Uterus (tissue), 4 donors: ENCODE results near the gene SUGCT. TPM values are rescaled to one million over a fixed set of nuclear protein-coding genes. Genes with fewer than 3 reads are reported as not detected.
A peak's percentile ranks its signal among the peaks of the same experiment; 100 is the strongest.
"Not testable (repeated sequence)": the region's sequence is repeated elsewhere in the genome, so short reads cannot be mapped to it uniquely, and the experiment has no call there.

Source experiments
- DNase-seq, 2 donors: peaks; one replicate each; pipeline ENCODE4 v3.0.0-alpha.2; 2019 to 2020
- H3K27ac ChIP-seq, 2 donors: fragments of 200-600 bp; sonication (generic); 1 replicate in 1 of 2; 2 replicates in 1 of 2; pipeline ENCODE4 v1.5.1; 2016 to 2018
- H3K27me3 ChIP-seq, 2 donors: fragments of 200-600 bp; sonication (generic); one replicate each; pipeline ENCODE4 v1.5.1; 2018 to 2019; ENCODE audit warnings: control low read depth in 1 of 2
- H3K36me3 ChIP-seq, 2 donors: fragments of 200-600 bp; sonication (generic); one replicate each; pipeline ENCODE4 v1.5.1; 2019; ENCODE audit warnings: control low read depth in 1 of 2
- H3K4me1 ChIP-seq, 2 donors: fragments of 200-600 bp; sonication (generic); one replicate each; pipeline ENCODE4 v1.5.1; 2018 to 2019; ENCODE audit warnings: control low read depth in 1 of 2
- H3K4me3 ChIP-seq, 2 donors: fragments of 200-600 bp; sonication (generic); 1 replicate in 1 of 2; 2 replicates in 1 of 2; pipeline ENCODE4 v1.5.1; 2018 to 2019; ENCODE audit warnings: mild to moderate bottlenecking in 1 of 2
- H3K9me3 ChIP-seq, 2 donors: fragments of 200-600 bp; sonication (generic); one replicate each; pipeline ENCODE4 v1.5.1; 2019; ENCODE audit warnings: control low read depth in 1 of 2
- POLR2A ChIP-seq, 2 donors: fragments of 450-650 bp; IDR thresholded peaks; one replicate each; pipeline ENCODE4 v1.6.1; 2016; ENCODE audit warnings: antibody characterized with exemption in 2 of 2, mild to moderate bottlenecking in 1 of 2, moderate library complexity in 1 of 2
- intact Hi-C: fragments of 100-400 bp; cut with DNase I; formaldehyde crosslinking; loops from one replicate; pipeline ENCODE4 v1.15.1; 2023; ENCODE audit warnings: low total_unique reads
- total RNA-seq, 4 donors: library from RNA; depleted of rRNA in 3 of 4; stranded (reverse); fragments of >200 nt in 3 of 4; gene quantifications; one replicate each; pipeline versions ENCODE4 v1.1.0 to v1.2.4, GENCODE V29; 2014 to 2023
- TF ChIP-seq, protein P1 (sequence below), 4 experiments: fragments of 200-600 bp in 2 of 4; fragments of 450-650 bp in 2 of 4; sonication (generic) in 2 of 4; IDR thresholded peaks; one replicate each; pipeline ENCODE4 v1.5.1; 2016 to 2019; ENCODE audit warnings: antibody characterized with exemption in 4 of 4, mild to moderate bottlenecking in 2 of 4, moderate library complexity in 1 of 4
- donor health status: DM: yes; HTN: yes; CAD: no.

Gene SUGCT
- total RNA-seq, 4 donors from 2014 or later = 2.0 to 9.6 (median 6.3) TPM; not detected in 1

DNA sequence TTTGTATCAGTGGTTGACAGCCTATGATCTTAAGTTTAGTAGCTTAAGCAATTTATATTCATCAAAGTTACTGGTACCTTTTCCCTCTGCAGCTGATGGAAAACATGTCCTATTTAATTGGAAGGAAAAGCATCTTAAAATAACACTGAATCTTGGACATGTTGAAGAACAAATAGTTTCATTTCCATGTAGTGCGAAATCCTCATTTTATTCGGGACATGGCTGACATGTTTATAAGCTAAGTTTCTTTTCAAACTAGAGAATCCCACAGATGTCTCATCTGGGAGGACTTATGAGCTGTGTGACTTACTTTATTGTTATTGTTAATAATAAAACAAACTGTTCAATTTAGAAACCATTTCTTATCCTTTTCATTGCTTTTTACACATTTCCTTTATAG is 461.0 kb downstream of the SUGCT start:
- Histone ChIP-seq H3K4me1 (peaks cover 0 to 4% of the 10 kb centered on the region in 2 donors), H3K36me3 (no peaks in the 10 kb centered on the region), H3K27ac (peak overlapping the region; percentile 33 to 35), H3K4me3 (no peak overlapping the region), H3K27me3 (no peaks in the 10 kb centered on the region), H3K9me3 (no peaks in the 10 kb centered on the region)
- intact Hi-C loops = no loop called here
- DNase-seq = no peak
- no peak for TF ChIP-seq POLR2A (IDR thresholded peaks at IDR 0.05)
- TF ChIP-seq, protein P1, sequence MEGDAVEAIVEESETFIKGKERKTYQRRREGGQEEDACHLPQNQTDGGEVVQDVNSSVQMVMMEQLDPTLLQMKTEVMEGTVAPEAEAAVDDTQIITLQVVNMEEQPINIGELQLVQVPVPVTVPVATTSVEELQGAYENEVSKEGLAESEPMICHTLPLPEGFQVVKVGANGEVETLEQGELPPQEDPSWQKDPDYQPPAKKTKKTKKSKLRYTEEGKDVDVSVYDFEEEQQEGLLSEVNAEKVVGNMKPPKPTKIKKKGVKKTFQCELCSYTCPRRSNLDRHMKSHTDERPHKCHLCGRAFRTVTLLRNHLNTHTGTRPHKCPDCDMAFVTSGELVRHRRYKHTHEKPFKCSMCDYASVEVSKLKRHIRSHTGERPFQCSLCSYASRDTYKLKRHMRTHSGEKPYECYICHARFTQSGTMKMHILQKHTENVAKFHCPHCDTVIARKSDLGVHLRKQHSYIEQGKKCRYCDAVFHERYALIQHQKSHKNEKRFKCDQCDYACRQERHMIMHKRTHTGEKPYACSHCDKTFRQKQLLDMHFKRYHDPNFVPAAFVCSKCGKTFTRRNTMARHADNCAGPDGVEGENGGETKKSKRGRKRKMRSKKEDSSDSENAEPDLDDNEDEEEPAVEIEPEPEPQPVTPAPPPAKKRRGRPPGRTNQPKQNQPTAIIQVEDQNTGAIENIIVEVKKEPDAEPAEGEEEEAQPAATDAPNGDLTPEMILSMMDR (IDR thresholded peaks at IDR 0.05) = no peak

DNA sequence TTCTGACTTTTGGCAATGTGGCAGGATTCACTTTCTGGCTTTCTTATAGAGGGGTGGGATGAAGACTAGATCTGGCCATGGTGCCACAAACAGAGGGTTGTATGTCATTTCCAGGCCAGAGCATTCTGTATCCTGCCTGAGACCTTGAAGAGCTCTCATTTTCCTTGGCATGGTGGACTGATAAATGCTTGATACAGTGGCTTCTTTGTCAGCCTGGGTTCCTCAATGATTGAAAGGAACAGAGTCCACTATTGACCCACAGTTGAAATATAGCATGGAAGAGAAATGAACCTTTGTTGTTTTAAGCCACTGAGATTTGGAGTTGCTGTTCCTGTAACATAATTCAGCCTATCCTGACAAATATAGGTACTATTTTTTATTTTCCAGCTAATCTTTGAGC is 462.7 kb downstream of the SUGCT start:
- peaks cover 0 to 4% of the 10 kb centered on the region in 2 donors for H3K4me1 ChIP-seq
- intact Hi-C loops = no loop called here
- TF ChIP-seq, protein P1 (IDR thresholded peaks at IDR 0.05) = no peak
- no peak for TF ChIP-seq POLR2A (IDR thresholded peaks at IDR 0.05)
- no peak overlapping the region for H3K27ac ChIP-seq
- no peak for DNase-seq
- no peaks in the 10 kb centered on the region for H3K36me3 ChIP-seq
- no peaks in the 10 kb centered on the region for H3K27me3 ChIP-seq
- no peak overlapping the region for H3K4me3 ChIP-seq
- H3K9me3 ChIP-seq = no peaks in the 10 kb centered on the region

DNA sequence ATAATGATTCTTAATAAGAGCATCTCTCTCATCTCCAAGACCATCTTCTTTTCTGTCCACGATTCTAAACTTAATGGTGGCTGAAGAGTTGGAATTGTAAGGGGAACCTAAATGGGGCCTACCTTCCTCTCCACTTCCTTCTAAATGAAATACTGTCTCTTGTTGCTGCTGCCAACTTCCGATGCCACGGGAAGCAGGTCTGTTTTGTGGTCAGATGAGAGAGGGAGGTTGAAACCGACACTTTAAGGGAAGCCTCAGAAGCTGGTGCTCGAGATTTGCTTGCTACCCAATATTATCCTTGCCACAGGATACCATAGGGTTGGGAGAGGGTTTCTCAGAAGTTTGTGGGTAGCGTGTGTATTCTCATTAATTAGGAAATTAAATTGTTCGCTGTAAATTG is 464.1 kb downstream of the SUGCT start:
- intact Hi-C loops = no loop called here
- H3K9me3 ChIP-seq = no peaks in the 10 kb centered on the region
- no peaks in the 10 kb centered on the region for H3K36me3 ChIP-seq
- H3K4me3 ChIP-seq = no peak overlapping the region
- peaks cover 0 to 4% of the 10 kb centered on the region in 2 donors for H3K4me1 ChIP-seq
- H3K27ac ChIP-seq = no peak overlapping the region
- TF ChIP-seq, protein P1 (IDR thresholded peaks at IDR 0.05) = no peak
- no peak for TF ChIP-seq POLR2A (IDR thresholded peaks at IDR 0.05)
- DNase-seq = no peak
- H3K27me3 ChIP-seq = no peaks in the 10 kb centered on the region

DNA sequence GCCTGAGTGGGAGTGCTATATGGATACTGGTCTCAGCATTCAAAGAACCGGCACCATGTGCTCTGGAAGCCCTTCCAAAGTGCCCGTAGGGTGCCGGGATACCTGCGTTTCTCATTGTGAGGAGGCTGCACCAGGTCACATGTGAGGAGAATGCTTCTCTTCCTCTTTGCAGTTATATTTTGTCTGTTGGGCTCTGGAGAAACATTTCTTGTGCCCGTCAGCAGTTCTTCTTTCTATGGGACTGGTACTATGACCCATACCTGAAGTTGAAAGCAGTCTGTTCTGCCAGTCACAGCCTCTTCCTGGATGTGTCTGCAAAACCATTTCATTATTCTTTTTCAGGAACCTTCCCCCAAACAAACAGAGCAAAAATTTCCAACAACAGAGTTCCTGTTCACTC is 465.0 kb downstream of the SUGCT start:
- Histone ChIP-seq H3K36me3 (no peaks in the 10 kb centered on the region), H3K27me3 (no peaks in the 10 kb centered on the region), H3K27ac (no peak overlapping the region), H3K9me3 (no peaks in the 10 kb centered on the region), H3K4me3 (no peak overlapping the region), H3K4me1 (peaks cover 0 to 4% of the 10 kb centered on the region in 2 donors)
- intact Hi-C loops = no loop called here
- DNase-seq = no peak
- TF ChIP-seq, protein P1 (IDR thresholded peaks at IDR 0.05) = no peak

DNA sequence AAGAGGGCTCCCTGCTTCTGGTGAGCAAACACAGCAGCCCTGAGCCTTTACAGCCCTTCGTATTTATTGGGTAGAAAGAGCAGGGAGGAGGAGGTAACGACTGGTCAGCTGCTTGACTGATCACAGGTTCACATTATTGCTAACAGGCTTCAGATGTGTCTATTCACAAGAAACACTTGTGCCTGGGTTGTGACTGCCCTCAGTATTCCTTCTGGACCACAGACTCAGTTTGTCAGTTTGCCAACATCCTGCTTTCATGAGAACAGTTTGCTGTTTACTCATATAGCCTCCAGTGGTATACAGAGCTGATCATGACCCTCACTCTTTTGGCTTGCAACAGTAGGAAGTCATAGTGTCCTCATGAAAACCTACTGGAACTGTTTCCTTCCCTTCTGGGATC is 467.5 kb downstream of the SUGCT start:
- H3K27me3 ChIP-seq, H3K9me3 ChIP-seq, DNase-seq, H3K27ac ChIP-seq, H3K4me1 ChIP-seq, H3K4me3 ChIP-seq, intact Hi-C loops, H3K36me3 ChIP-seq: not testable (repeated sequence)
